ENCODE results near the gene MAN1A1. TPM values are rescaled to one million over a fixed set of nuclear protein-coding genes. Genes with fewer than 3 reads are reported as not detected.
"Not testable (repeated sequence)": the region's sequence is repeated elsewhere in the genome, so short reads cannot be mapped to it uniquely, and the experiment has no call there.

The MAN1A1 gene
- total RNA-seq, 2 donors from 2014 or later, result 17.9 to 27.9 TPM

DNA sequence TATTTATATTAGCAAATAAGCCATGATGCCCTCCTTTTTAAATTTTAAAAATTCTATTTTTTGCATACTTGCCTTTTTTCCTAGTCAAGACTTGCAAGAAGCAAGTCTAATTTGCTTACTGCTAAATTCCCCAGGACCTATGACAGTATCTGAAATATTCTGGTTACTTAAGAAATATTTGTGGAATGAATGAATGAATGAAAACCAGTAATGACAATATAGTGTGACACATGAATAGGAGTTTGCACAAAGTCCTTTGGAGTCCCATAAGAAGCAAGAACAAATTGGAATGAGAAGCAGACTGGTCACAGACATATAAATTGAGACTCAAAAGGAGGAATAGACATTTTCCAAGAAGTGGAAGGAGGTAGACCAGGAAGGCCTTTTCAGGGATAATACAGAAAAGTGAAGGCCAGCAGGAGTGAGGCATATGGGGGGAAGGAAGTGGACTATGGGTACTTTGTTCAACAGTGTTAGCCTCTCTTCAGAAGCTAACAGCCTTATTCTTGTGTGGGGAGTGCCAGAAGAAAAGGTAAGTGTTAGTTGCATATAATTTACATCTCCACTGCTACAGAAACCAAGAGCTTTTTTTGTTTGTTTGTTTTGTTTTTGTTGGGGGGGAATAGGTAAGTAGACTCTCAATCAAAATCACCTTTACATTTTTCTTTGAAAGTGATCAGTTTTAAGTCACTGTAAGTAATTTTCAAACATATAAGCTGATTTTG is 177.5 kb downstream of the MAN1A1 start:
- Histone ChIP-seq H3K9me3 (no peaks in the 10 kb centered on the region), H3K27me3 (replicated peaks; ENCODE audit: insufficient read depth) (no peaks in the 10 kb centered on the region), H3K27ac (no peak overlapping the region), H3K4me1 (replicated peaks) (no peaks in the 10 kb centered on the region), H3K36me3 (no peaks in the 10 kb centered on the region), H3K4me3 (no peak overlapping the region)
- intact Hi-C loops (cut with DNase I), result no loop called here
- TF ChIP-seq POLR2A (IDR thresholded peaks at IDR 0.05) (no peak), POLR2AphosphoS5 (IDR thresholded peaks at IDR 0.05) (no peak)
- TF ChIP-seq, protein P1, sequence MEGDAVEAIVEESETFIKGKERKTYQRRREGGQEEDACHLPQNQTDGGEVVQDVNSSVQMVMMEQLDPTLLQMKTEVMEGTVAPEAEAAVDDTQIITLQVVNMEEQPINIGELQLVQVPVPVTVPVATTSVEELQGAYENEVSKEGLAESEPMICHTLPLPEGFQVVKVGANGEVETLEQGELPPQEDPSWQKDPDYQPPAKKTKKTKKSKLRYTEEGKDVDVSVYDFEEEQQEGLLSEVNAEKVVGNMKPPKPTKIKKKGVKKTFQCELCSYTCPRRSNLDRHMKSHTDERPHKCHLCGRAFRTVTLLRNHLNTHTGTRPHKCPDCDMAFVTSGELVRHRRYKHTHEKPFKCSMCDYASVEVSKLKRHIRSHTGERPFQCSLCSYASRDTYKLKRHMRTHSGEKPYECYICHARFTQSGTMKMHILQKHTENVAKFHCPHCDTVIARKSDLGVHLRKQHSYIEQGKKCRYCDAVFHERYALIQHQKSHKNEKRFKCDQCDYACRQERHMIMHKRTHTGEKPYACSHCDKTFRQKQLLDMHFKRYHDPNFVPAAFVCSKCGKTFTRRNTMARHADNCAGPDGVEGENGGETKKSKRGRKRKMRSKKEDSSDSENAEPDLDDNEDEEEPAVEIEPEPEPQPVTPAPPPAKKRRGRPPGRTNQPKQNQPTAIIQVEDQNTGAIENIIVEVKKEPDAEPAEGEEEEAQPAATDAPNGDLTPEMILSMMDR (IDR thresholded peaks at IDR 0.05), result no peak
- no peak for DNase-seq (ENCODE audit: low spot score)

DNA sequence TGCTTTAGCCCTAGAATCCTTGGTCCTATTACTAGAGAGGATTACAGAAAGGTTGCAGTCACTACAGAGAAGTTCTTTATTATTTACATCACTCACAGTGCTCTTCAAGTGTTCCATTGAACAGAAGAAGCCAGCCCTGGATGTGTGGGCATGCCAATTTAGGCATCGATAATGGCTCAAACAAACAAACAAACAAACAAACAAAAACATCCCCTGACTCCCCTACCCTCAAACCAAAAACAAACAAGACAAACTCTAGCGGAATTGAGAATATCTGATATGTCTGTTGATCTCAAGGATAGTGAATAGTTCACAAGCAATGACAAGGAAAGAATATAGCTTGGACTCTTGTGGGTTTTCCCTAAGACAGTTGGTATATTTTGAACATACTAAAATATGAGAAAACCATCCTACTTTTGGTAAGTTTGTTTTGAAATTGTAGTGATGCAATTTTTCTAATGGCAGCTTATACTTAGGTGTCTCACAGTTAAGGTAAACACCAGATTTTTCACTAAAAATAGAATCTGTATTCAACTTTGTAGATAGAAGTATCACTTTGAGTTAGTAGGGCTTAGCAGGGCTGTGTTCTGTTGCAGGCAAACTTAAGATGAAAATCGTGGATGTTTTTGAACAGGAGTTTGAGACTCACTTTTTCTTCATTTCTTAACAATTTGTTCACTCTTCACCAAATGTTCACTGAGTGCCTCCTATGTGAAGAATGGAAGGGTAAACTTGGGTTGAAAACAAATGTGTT is 178.3 kb downstream of the MAN1A1 start:
- Histone ChIP-seq H3K36me3 (no peaks in the 10 kb centered on the region), H3K27me3 (replicated peaks; ENCODE audit: insufficient read depth) (no peaks in the 10 kb centered on the region), H3K4me3 (no peak overlapping the region), H3K9me3 (no peaks in the 10 kb centered on the region), H3K4me1 (replicated peaks) (no peaks in the 10 kb centered on the region), H3K27ac (no peak overlapping the region)
- WGBS, result 47% methylated on average over 3 of the region's 3 CpGs
- no peak for DNase-seq (ENCODE audit: low spot score)
- intact Hi-C loops (cut with DNase I), result no loop called here
- TF ChIP-seq POLR2A (IDR thresholded peaks at IDR 0.05) (no peak), POLR2AphosphoS5 (IDR thresholded peaks at IDR 0.05) (no peak)
- TF ChIP-seq, protein P1 (IDR thresholded peaks at IDR 0.05), result no peak

DNA sequence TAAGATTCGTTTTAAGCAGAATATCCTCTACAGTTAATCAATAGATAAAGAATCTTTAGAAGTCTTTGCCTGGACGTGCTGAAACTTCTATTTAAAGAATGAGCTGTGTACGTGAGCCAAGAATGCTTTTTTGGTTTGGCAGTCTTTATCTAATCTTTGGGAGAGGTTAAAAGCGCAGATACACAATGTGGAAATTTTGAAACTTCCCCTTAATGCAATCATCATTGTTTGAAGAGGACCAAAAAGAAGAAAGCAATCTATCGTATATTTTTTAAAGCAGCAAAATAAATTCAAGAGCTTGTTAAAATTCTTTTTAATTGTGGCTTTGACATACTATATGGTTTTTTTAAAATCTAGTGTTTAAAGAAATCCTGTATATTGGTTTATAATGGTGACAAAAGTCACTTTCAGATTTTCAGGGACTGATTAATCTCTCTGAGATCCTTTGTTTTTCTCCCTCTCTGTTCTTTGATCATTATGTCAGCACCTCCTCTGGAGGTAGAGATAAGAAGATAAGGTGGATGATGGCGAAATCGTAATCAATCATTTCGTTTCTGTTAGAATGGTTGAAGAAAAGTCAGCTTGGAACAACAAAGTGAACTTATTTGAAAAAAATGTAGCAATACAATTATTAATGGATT is 179.0 kb downstream of the MAN1A1 start:
- intact Hi-C loops (cut with DNase I), result no loop called here
- no peak for TF ChIP-seq POLR2AphosphoS5 (IDR thresholded peaks at IDR 0.05)
- TF ChIP-seq POLR2A (IDR thresholded peaks at IDR 0.05), result no peak
- TF ChIP-seq, protein P1 (IDR thresholded peaks at IDR 0.05), result no peak
- no peaks in the 10 kb centered on the region for H3K27me3 ChIP-seq (replicated peaks; ENCODE audit: insufficient read depth)
- H3K36me3 ChIP-seq, result no peaks in the 10 kb centered on the region
- WGBS, result 17% methylated on average over 8 of the region's 8 CpGs
- H3K4me3 ChIP-seq, result no peak overlapping the region
- DNase-seq (ENCODE audit: low spot score), result no peak
- no peak overlapping the region for H3K27ac ChIP-seq
- H3K9me3 ChIP-seq, result no peaks in the 10 kb centered on the region
- H3K4me1 ChIP-seq (replicated peaks), result no peaks in the 10 kb centered on the region

DNA sequence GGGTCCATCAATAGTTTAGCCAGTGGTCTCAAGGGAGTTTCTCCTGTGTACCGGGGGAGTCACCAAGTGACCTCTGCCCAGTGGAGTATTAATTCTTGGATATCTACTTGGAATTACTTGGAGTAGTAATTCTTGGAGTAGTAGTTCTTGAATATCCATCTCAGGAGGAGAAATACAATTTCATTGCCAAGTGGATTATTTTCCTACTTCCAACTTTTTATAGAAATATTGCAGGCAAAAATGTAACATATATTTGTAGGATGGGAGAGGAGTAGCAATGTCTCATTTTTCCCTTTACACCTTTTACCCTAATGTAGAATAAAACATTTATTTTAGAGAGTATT is 179.5 kb downstream of the MAN1A1 start:
- DNase-seq (ENCODE audit: low spot score), result no peak
- Histone ChIP-seq H3K9me3 (no peaks in the 10 kb centered on the region), H3K4me3 (no peak overlapping the region), H3K4me1 (replicated peaks) (no peaks in the 10 kb centered on the region), H3K27me3 (replicated peaks; ENCODE audit: insufficient read depth) (no peaks in the 10 kb centered on the region), H3K36me3 (no peaks in the 10 kb centered on the region), H3K27ac (no peak overlapping the region)
- intact Hi-C loops (cut with DNase I), result no loop called here
- WGBS, result 48% methylated on average over 1 of the region's 1 CpG
- TF ChIP-seq, protein P1 (IDR thresholded peaks at IDR 0.05), result no peak
- no peak for TF ChIP-seq POLR2A (IDR thresholded peaks at IDR 0.05)

DNA sequence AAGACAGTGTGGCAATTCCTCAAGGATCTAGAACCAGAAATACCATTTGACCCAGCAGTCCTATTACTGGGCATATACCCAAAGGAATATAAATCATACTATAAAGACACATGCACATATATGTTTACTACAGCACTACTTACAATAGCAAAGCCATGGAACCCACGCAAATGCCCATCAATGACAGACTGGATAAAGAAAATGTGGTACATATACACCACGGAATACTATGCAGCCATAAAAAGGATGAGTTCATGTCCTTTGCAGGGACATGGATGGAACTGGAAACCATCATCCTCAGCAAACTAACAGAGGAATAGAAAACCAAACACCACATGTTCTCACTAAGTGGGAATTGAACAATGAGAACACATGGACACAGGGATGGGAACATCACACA is 180.2 kb downstream of the MAN1A1 start:
- H3K4me1 ChIP-seq (replicated peaks); H3K36me3 ChIP-seq; DNase-seq (ENCODE audit: low spot score); H3K27ac ChIP-seq; intact Hi-C loops (cut with DNase I); H3K27me3 ChIP-seq (replicated peaks; ENCODE audit: insufficient read depth); H3K9me3 ChIP-seq; H3K4me3 ChIP-seq: not testable (repeated sequence)
- WGBS, result 94% methylated on average over 2 of the region's 2 CpGs

Data from prostate gland (tissue), 2 donors.